ENCODE results near the gene ARL5C. TPM values are rescaled to one million over a fixed set of nuclear protein-coding genes. Genes with fewer than 3 reads are reported as not detected.

Gene ARL5C
- total RNA-seq, 1 experiment from 2014 or later, result not detected

GRCh38 chr17:39208893-39209292, 42.9 kb upstream of the ARL5C start:
- H3K9me3 ChIP-seq, result no peaks in the 10 kb centered on the region
- peaks cover 1% of the 10 kb centered on the region; the same call in 1 of the 2 replicates for H3K36me3 ChIP-seq (ENCODE audit: control insufficient read depth, insufficient read depth, low read length)
- no peak for TF ChIP-seq CTCF (IDR thresholded peaks at IDR 0.05; ENCODE audit: insufficient read depth in 1 of 2, low read depth in 1 of 2, low read length in 1 of 2, severe bottlenecking in 1 of 2, unreplicated experiment in 1 of 2)
- Mint-ChIP-seq H3K36me3 (ENCODE audit: insufficient read depth, unreplicated experiment) (peaks cover 19% of the 10 kb centered on the region), H3K27me3 (ENCODE audit: insufficient read depth, unreplicated experiment) (peaks cover 5% of the 10 kb centered on the region), H3K4me3 (ENCODE audit: unreplicated experiment) (no peak overlapping the region), H3K9me3 (ENCODE audit: unreplicated experiment) (no peaks in the 10 kb centered on the region), H3K27ac (ENCODE audit: unreplicated experiment) (no peak overlapping the region), H3K4me1 (ENCODE audit: low read depth, unreplicated experiment) (no peaks in the 10 kb centered on the region)
- intact Hi-C loops (cut with micrococcal nuclease; ENCODE audit: unreplicated experiment), result loop anchor here (5.0 kb wide), 1 partner anchor 338 kb away; no protein-coding TSS in a partner anchor
- H3K27me3 ChIP-seq (replicated peaks; ENCODE audit: control insufficient read depth, insufficient read depth, low read length), result no peaks in the 10 kb centered on the region
- DNase-seq, result no peak
- H3K4me1 ChIP-seq, result no peaks in the 10 kb centered on the region
- POLR2A ChIA-PET, result interaction anchor here (0.6 kb wide), 1 partner anchor 242 kb away, joined by 3 read pairs; the partner anchor contains the start of gene FBXO47
- BruUV-seq (replicated peaks), result no TSS peak
- no peak overlapping the region for H3K4me3 ChIP-seq (ENCODE audit: low read depth, low read length)
- CTCF ChIA-PET, result interaction anchor here (0.6 to 6.6 kb wide), 8 partner anchors 9 to 339 kb away, joined by 3 to 123 read pairs (median 3); partner anchors contain the start of gene RPL19

GRCh38 chr17:39208136-39208535, 42.2 kb upstream of the ARL5C start:
- Mint-ChIP-seq H3K4me3 (ENCODE audit: unreplicated experiment) (no peak overlapping the region), H3K27me3 (ENCODE audit: insufficient read depth, unreplicated experiment) (peaks cover 5% of the 10 kb centered on the region), H3K4me1 (ENCODE audit: low read depth, unreplicated experiment) (no peaks in the 10 kb centered on the region), H3K36me3 (ENCODE audit: insufficient read depth, unreplicated experiment) (peaks cover 26% of the 10 kb centered on the region), H3K27ac (ENCODE audit: unreplicated experiment) (no peak overlapping the region), H3K9me3 (ENCODE audit: unreplicated experiment) (no peaks in the 10 kb centered on the region)
- intact Hi-C loops (cut with micrococcal nuclease; ENCODE audit: unreplicated experiment), result loop anchor here (5.0 kb wide), 1 partner anchor 339 kb away; no protein-coding TSS in a partner anchor
- H3K9me3 ChIP-seq, result no peaks in the 10 kb centered on the region
- no peaks in the 10 kb centered on the region for H3K4me1 ChIP-seq
- CTCF ChIA-PET, result interaction anchor here (1.1 to 6.6 kb wide), 5 partner anchors 10 to 339 kb away, joined by 3 to 123 read pairs (median 4); no protein-coding TSS in a partner anchor
- no peak overlapping the region for H3K4me3 ChIP-seq (ENCODE audit: low read depth, low read length)
- no peak for TF ChIP-seq CTCF (IDR thresholded peaks at IDR 0.05; ENCODE audit: insufficient read depth in 1 of 2, low read depth in 1 of 2, low read length in 1 of 2, severe bottlenecking in 1 of 2, unreplicated experiment in 1 of 2)
- no peaks in the 10 kb centered on the region for H3K27me3 ChIP-seq (replicated peaks; ENCODE audit: control insufficient read depth, insufficient read depth, low read length)
- no TSS peak for BruUV-seq (replicated peaks)
- H3K36me3 ChIP-seq (ENCODE audit: control insufficient read depth, insufficient read depth, low read length), result peaks cover 3% of the 10 kb centered on the region
- POLR2A ChIA-PET, result no interaction called here
- DNase-seq, result no peak

- CTCF ChIA-PET, result interaction anchor here (0.6 to 6.6 kb wide), 3 partner anchors 37 to 147 kb away, joined by 4 to 123 read pairs (median 4); no protein-coding TSS in a partner anchor
Measured at GRCh38 chr17:39205112-39205526, 39.2 kb upstream of the ARL5C start.

More at GRCh38 chr17:39205112-39205526, 39.2 kb upstream of the ARL5C start:
- no TSS peak for BruUV-seq (replicated peaks)
- Histone ChIP-seq H3K4me3 (ENCODE audit: low read depth, low read length) (no peak overlapping the region), H3K36me3 (ENCODE audit: control insufficient read depth, insufficient read depth, low read length) (peaks cover 13% of the 10 kb centered on the region), H3K4me1 (peaks cover 6% of the 10 kb centered on the region; the same call in 1 of the 2 replicates), H3K9me3 (no peaks in the 10 kb centered on the region), H3K27me3 (replicated peaks; ENCODE audit: control insufficient read depth, insufficient read depth, low read length) (no peaks in the 10 kb centered on the region)
- intact Hi-C loops (cut with micrococcal nuclease; ENCODE audit: unreplicated experiment), result loop anchor here (5.0 kb wide), 1 partner anchor 342 kb away; no protein-coding TSS in a partner anchor
- Mint-ChIP-seq H3K4me3 (ENCODE audit: unreplicated experiment) (no peak overlapping the region), H3K36me3 (ENCODE audit: insufficient read depth, unreplicated experiment) (peaks cover 56% of the 10 kb centered on the region), H3K4me1 (ENCODE audit: low read depth, unreplicated experiment) (no peaks in the 10 kb centered on the region), H3K27me3 (ENCODE audit: insufficient read depth, unreplicated experiment) (no peaks in the 10 kb centered on the region), H3K27ac (ENCODE audit: unreplicated experiment) (peak overlapping the region; percentile 4), H3K9me3 (ENCODE audit: unreplicated experiment) (no peaks in the 10 kb centered on the region)
- TF ChIP-seq CTCF (IDR thresholded peaks at IDR 0.05; ENCODE audit: insufficient read depth in 1 of 2, low read depth in 1 of 2, low read length in 1 of 2, severe bottlenecking in 1 of 2, unreplicated experiment in 1 of 2), result no peak
- POLR2A ChIA-PET, result no interaction called here
- DNase-seq, result no peak

Data from Caco-2 (cell line).